ENCODE results near the gene TAGLN. TPM values are rescaled to one million over a fixed set of nuclear protein-coding genes. Genes with fewer than 3 reads are reported as not detected.

The TAGLN gene
- total and polyA plus RNA-seq, 2 of the 8 experiments (the other 6 are each of a cell fraction or from before 2014, with no cell fraction given): 140 to 300 TPM

- TF ChIP-seq BRCA1 (IDR thresholded peaks at IDR 0.05; ENCODE audit: low read depth, low read length): no peak
- no peak for TF ChIP-seq SRF (IDR thresholded peaks at IDR 0.05; ENCODE audit: low read depth, low read length)
- no peak for TF ChIP-seq SP1 (IDR thresholded peaks at IDR 0.05; ENCODE audit: low read depth, low read length)
These were observed 28.2 kb upstream of the TAGLN start (continued) for GRCh38 chr11:117171007-117171403.
